Urothelium cell line (cell line): Measurements from ENCODE around the gene TESMIN.

Experiments used
- DNase-seq: peaks from one replicate; pipeline ENCODE4 v3.0.0; 2011; ENCODE audit warnings: low spot score, mixed read lengths
- FAIRE-seq: peaks from 2 replicates; lab custom pipeline; 2011; peaks lifted over from hg19 to GRCh38; lab: Jason Lieb, UNC

The TESMIN gene

DNA sequence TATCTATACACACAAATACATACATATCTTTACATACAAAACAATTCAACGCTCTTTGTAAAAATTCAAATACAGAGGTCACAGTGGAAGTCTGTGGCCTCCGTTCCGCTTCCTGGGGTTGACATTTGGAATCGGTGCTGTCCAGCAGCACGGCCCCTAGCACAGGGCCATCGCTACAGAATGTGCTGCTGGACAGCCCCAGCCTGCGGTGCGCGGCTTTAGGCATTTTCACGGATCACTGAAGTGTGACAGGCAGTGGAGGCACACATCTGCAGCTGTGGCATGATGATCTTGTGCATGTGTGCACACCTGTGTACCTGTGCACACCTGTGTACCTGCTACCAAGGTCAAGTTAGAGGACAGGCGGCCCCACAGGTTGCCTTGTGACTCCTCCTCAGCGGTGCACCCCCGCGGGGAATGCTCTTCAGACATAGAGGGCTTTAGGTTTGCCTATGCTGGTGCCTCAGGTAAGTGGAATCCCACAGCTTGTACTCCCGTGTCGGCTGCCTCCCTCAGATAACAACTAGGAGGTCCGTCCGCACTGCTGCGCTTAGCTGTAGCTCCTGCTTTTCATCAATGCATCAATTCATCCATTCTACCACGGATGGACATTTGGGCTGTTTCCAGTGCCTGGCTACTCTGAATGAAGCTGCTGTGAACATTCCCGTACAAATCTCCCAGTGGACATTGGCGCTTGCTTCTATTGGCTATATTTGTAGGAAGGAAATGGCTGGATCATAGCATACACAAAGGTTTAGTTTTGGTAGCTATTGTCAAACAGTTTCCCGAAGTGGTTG lies 37.1 kb downstream of the TESMIN start:
- DNase-seq (no peak), FAIRE-seq (no peak)

DNA sequence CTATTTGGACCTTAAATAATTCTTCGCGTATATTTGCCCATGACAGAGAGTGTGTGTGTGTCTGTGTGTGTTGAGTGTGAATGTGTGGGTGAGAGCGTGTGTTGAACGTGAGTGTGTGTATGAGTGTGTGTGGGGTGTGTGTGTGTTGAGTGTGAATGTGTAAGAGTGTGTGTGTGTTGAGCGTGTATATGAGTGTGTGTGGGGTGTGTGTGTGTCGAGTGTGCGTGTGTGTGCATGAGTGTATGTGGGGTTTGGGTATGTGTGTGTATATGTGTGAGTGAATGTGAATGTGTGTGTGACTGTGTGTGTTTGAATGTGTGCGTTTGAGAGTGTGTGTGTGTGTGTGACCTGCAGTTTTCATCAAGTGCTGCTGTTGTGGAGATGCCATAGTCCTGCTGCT lies 40.2 kb downstream of the TESMIN start:
- DNase-seq (no peak), FAIRE-seq (peak; percentile 96)

DNA sequence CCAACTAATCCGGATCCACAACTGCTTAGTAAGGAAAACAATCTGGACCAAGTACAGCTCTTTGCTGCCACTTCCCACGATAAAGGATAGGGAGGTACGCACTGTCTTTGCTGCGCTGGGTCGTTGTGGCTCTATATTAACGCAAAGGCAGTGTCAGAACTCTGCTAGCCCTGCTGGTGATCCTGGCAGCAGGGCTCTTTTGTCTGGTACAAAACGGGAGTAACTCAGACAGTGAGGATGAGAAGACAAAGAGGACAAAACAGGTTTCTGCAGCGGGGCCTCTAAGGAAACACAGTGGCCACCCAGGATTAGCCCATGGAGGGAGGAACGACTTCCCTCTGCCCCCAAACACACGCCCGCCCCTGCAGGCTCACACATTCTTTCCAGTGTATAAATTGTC lies 40.9 kb downstream of the TESMIN start:
- FAIRE-seq, result no peak
- no peak for DNase-seq

DNA sequence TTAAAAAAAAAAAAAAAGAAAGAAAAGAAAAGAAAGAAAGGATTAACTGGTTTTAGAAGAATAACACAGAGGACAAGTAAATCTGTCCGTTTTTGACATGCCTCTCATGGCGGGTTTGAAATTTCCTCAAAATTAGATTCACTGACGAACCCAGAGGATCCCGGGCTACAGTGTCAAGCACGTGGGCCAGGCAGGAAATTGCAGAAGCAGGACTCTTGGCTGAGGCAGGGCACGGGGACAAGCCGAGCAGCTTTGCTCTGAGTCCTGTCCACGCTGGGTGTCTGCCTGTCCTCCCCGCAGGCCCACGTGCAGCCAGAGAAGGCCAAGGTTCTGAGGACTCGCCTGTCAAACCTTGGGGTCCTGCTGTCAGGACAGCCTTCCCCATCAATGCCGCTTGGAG lies 42.3 kb downstream of the TESMIN start:
- no peak for DNase-seq
- FAIRE-seq, result no peak

DNA sequence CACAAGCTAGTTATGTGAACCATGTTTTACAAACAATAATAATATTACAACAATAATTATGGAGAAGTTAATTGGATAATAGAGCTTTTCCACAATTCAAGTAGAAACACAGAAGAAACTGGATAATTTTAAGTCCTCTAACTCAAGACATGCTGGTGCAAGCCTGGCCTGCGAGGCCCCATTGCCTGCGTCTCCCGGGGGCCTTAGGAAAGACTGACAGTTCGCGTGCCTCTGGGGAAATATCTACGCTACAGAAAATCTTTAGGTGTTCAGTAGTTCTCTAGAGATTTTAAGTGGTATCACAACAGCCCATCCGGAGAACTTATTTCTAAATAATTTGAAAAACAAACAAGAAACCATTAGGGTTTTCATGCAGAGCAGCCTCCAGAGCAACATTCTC lies 43.8 kb downstream of the TESMIN start:
- no peak for DNase-seq
- FAIRE-seq, result no peak

DNA sequence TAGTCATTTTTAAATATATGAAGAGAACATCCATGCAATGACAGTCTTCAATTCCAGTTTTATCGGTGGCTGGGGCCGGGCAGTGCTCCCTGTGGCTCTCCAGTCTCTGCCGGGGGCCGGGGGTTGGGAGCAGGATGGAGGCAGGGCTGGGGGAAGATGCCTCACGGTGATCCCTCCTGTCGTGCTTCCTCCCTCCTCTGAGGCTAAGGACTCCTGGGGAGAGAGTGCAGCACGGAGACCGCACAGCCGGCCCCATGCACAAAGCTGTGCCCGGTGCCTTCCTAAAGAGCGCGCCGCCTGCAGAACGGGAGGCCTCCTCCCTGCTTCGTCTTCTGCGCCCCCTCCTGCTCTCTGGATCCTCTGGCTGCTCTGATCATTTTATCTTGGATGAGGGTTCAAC lies 46.4 kb downstream of the TESMIN start:
- no peak for DNase-seq
- FAIRE-seq, result no peak

DNA sequence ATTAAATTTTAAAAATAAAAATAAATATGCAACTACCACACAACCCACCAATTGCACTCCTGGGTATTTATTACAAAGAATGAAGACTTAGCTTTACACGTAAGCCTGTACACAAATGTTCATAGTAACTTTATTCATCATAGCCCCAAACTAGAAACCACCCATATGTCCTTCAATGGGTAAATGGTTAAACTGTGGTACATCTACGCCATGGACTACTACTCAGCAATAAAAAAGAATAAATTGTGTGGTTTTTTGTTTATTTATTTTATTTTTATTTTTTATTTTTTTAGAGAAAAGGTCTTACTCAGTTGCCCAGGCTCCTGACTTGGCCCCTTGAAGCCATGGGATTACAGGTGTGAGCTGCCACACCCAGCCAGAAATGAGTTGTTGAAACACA lies 52.3 kb downstream of the TESMIN start:
- FAIRE-seq, result no peak
- DNase-seq, result no peak

DNA sequence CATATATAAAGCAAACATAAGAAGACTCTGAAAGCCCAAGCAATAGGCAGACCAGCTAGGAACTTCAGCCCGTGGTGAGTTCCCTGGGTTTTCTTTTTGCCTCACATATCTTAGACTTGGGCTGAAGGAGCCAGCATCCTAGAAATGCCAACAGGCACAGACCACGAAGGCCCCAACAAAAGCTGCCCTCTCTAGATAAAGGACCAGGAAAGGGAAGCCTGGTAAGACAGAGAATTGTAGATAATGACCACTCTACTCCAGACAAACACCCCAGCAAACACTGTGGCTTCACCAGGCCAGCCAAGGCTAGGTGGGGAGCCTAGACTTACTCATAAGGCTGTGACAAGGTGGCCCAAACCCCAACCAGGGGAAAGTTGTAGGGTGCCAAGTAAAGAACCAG lies 55.8 kb downstream of the TESMIN start:
- FAIRE-seq, result no peak
- no peak for DNase-seq

DNA sequence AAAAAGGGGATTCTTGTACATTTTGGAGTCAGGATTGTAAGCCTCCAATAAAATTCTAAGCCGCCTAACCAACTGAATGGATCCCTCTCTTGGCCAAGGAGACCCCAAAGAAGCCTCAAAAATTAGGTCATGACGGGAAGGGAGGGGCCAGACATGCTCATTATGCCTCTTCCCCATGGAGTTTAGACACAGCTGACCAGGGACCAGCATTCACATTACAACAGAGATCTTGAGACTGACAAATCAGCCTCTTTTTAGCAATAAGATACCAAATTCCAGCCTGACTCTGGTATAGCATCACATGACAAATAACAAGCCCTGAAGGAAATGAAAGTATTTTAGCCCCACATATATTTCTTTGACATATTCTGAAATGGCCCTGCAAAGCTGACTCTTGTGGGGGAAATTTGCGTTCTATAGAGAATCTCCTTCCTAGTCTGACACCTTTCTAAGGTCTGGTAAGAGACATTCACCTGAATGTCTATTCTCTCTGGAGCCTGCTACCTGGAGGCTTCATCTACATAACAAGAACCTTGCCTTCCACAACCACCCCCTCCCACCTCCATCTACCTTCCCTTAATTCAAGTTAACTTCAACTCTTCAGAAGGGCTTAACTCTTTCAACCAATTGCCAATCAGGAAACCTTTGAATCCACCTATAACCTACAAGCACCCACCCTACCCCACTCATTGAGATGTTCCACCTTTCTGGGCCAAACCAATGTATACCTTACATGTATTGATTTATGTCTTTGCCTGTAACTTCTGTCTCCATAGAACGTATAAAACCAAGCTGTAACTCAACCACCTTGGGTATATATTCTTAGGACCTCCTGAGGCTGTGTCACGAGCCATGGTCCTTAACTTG lies 56.7 kb downstream of the TESMIN start:
- no peak for FAIRE-seq
- no peak for DNase-seq

DNA sequence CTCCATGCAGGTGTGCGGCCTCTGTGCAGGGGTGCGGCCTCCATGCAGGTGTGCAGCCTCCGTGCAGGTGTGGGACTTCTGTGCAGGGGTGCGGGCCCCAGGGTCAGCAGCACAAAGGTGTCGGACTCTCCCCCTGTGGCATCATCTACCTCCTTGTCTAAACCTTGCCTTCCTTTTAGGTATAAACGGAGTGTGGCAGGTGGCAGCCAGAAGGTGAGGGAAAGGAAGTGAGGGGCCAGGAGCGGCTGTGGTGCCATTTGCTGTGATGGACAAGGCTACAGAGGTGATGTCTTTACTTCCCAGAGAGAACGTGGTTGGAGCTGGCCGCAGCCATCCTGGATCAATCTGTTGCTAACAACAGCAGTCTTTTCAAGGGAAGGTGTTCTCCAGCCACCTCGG lies 57.8 kb downstream of the TESMIN start:
- FAIRE-seq, result no peak
- DNase-seq, result no peak

DNA sequence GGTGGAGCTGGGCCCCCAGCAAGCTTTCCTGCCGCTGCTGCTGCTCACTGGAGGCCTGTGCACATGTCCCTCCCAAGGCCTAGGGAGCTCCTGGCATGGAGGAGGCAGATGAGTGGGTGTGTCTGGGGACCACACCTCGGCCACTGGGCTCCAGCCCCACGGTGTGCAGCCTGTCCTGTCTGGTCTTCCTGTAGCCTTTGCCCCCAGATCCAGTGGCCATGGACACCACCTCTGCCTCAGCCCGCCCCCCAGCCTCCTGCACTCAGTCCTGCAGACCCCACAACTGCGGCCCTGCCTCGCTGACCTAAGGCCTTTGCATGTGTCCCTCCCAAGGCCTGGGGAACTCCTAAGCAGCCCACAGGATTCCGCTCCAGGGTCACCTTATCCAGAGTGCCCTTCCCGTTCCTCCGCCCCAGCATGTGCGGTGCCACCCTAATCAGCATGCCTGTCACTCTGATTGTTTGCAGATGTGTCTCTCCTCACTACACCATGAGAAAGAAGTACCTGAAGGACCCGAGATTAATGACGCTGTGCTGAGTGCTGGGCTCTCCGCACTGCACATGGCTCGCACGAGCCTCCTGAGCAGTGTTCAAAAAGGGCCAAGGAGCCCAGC lies 58.3 kb downstream of the TESMIN start:
- no peak for FAIRE-seq
- no peak for DNase-seq

DNA sequence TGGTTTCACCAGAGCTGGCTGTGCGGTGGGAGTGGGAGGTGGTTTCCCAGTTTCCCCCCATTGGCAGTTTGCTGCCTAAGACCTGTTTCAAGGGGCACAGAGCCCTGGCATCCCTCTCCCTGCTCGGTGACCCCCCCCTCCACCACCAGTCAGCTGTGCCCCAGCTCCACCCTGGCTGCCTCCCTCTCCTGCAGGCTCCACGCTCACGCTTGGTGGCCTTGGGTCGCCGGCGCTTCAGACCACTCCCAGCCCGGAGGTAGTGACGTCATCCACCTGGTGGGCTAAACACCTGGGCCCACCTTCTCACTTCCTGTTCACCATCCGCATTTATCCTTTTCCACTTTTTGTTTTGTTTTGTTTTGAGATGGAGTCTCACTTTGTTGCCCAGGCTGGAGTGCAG lies 59.2 kb downstream of the TESMIN start:
- no peak for FAIRE-seq
- no peak for DNase-seq

DNA sequence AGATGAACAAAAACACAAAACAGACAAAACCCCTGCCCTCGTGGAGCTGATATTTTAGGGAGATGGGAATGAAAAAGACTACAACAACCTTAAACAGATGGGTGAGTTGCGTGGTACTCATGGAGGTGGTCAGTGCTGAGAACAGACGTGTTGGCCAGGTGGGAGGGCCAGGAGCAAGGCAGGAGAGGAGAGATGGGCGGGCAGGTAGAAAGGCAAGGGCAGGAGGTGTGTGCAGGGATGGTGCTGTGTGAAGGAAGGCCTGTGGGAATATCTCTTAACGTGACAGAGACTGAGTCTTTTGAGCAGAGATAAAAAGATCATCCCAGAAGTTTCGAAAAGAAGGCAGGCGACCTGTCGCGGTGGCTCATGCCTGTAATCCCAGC lies 59.9 kb downstream of the TESMIN start:
- FAIRE-seq, result no peak
- DNase-seq, result no peak

DNA sequence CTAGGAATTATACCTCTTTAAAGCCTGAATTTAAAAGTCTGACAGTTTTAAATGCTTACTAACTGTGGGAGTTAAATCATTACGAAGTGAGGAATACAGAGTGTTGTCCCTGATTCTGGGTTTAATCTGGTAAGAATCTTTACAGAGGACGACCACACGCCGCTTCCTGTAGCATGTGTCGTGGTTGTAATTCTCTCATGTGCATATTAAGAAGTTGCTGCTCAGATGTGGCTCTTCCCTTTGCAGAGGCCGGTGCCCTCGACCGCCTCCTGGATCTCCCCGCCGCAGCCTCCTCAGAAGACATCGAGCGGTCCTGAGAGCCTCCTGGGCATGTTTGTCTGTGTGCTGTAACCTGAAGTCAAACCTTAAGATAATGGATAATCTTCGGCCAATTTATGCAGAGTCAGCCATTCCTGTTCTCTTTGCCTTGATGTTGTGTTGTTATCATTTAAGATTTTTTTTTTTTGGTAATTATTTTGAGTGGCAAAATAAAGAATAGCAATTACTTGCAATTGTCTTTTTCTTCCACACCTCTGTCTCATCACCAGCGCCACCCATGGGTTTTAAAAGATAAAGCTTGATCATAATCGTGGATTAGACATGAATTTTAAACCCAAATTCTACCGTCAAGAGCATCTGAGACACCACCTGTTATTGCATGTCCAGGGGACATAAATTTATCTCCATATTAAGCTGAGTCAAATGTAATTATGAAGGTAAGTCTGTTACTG lies 60.5 kb downstream of the TESMIN start:
- no peak for FAIRE-seq
- no peak for DNase-seq

DNA sequence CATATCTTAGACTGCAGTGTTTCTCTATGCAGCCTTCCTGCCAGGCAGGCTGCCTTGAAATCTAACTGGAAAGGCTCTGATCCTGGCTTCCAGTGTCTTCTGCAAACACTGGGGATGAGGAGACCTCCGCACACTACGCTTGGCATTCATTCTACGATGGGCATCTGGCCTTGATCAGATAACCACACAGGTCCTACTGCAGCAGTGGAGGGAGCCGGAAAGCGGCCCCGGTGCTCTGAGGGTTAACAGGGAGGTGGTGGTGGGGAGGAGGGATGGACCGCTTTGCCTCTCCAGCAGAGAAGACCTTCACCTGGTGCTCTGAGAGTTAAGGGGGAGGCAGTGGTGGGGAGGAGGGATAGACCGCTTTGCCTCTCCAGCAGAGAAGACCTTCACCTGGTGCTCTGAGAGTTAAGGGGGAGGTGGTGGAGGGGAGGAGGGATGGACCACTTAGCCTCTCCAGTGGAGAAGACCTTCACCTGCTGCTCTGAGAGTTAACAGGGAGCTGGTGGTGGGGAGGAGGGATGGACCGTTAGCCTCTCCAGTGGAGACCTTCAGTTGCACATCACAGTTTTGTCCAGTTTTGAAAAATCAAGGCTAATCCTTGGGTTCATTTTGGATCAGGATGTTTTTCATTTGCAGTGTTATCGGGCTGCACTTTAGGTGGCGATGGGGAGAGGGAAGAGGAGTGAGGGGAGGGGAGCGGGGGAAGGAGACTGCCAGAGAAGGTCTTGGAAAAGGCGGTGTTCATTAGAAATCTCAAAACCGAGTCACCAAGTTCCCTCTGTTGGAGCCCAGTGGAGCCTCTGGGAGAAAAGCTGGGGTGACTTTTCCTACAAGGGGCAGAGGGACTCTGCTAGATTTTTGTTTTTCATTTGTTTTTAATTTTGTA lies 61.3 kb downstream of the TESMIN start:
- DNase-seq, result no peak
- FAIRE-seq, result no peak

DNA sequence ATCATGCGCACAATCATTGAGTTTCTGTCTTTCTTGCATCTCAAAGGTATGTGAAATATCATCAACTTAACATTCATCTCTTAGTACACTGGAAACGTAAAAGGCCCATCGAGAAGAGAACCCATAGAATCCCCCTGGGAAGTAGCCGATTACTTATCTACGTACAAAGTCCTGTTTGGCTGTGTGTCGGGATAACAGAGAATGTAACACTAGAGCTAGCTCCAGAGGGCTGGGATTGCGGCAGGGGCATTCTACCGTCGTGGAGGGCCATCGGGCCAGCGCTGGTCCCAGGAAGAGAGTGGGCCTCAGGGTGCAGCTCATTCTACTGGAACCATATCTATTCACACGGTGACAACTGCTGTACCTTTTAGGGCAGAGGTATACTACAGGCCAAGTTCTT lies 62.4 kb downstream of the TESMIN start:
- DNase-seq (no peak), FAIRE-seq (no peak)

DNA sequence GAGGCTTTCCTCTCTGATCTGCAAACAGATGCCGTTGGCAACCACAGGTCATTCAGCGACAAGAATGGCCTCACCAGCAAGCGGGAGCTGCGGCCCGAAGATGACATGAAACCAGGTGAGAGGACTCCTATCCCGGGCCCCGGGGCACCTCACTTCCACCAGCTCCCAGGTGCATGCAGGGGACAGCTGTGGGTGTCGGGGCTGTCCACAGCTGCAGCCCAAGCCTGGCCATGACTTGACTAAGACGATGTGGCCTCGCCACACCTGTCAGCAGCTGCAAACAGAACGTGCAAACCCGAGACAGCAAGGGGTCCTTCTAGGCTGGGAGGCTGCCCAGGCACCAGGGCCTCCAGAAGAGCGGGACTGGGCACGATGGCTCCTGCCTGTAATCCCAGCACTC lies 63.3 kb downstream of the TESMIN start:
- FAIRE-seq (no peak), DNase-seq (no peak)

DNA sequence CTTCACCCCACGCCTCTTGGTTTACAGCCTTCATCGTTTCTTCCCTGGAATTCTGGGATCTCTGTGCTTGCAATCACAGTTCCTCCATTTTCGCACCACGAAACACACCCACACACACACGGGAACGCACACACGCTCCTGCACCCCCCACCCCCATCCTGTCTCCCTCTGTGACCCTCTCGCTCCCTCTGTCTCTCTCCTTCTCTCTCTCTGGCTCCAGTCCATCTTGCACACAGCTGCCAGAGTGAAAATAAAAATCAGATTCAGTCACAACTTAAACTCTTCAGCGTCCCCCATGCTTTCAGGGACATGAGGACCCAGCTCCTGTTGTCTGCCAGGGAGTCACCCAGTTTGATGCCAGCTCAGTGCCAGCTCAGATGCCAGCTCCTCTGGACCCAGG lies 64.0 kb downstream of the TESMIN start:
- no peak for FAIRE-seq
- DNase-seq, result no peak

DNA sequence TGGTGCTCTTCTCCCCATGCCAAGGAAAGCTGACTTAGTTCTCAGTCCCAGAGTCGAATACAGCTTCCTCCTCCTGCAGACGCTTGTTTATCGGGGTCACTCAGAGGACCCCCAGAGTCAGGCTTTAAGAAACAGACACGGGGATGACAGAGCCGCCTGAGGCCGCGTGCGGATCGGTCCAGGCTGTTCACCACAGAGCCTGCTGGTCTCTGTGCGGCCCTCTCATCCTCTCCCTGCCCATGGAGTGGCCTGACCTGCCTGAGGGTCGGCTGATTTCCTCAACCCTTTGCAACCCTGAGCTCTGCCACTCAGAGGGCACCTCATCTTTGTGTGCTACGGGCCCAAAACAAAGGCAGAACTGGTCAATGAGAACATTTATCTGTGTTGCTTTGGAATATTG lies 64.8 kb downstream of the TESMIN start:
- DNase-seq (no peak), FAIRE-seq (no peak)

DNA sequence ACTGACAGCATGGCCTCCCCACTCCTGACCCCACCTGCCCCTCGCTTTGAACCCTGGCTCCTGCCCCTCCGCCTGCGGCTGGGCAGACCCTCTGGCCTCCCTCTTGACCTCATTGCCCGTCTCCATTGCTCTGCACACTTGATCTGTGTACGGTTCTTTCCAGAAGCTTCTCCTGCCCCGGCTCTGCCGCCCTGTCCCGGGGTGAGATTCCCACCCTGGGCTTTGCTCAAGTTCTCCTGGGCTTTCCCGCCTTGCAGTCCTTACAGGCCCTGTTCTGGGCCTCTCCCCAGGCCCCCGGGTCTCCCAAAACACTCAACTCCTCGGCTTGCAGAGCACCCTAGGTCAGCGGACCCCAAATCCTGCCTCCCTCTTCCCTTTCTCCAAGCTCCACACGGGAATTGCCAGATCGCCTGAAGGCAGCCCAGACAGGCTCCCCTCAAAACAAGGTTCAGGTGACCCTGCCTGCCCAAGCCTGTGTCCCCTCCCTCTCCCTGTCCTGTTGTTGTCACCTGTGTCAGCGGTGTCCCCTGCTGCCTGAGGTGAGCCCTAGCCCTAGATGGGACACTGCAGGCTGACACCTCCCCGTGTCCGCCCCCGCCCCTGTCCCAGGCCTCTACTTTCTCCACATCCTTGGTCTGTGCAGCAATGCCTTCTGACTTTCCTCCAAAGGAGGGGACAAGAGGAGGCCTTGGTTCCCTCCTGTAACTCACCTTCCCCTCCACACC lies 65.5 kb downstream of the TESMIN start:
- no peak for DNase-seq
- no peak for FAIRE-seq
